Stimulated activated effector memory CD8-positive, alpha-beta T cell treated with anti-CD3 and anti-CD28 coated beads, Interleukin-12 subunit alpha, Interleukin-12 subunit beta, amount 100 ng/mL, for 72 hours (primary cell): ENCODE measurements around the gene ABI3BP.

Experiments used
- ATAC-seq: fragments of 150-1000 bp; cut with Tn5 transposase; 2 replicates; pipeline ENCODE4 v1.10.0; 2021
- DNase-seq, 2 donors: peaks; one replicate each; pipeline ENCODE4 v3.0.0; 2021 to 2022; ENCODE audit warnings: low spot score in 2 of 2
- H3K27ac Mint-ChIP-seq: one replicate; pipeline ENCODE4 v1.8.0; 2022; ENCODE audit warnings: mild to moderate bottlenecking, mixed read lengths
- H3K36me3 Mint-ChIP-seq: one replicate; pipeline ENCODE4 v1.8.0; 2022; ENCODE audit warnings: mild to moderate bottlenecking, mixed read lengths
- H3K4me1 Mint-ChIP-seq: one replicate; pipeline ENCODE4 v1.8.0; 2022; ENCODE audit warnings: mixed read lengths
- H3K4me3 Mint-ChIP-seq: one replicate; pipeline ENCODE4 v1.8.0; 2022; ENCODE audit warnings: mild to moderate bottlenecking, mixed read lengths
- H3K9me3 Mint-ChIP-seq: one replicate; pipeline ENCODE4 v1.8.0; 2022; ENCODE audit warnings: mixed read lengths

Gene ABI3BP

DNA sequence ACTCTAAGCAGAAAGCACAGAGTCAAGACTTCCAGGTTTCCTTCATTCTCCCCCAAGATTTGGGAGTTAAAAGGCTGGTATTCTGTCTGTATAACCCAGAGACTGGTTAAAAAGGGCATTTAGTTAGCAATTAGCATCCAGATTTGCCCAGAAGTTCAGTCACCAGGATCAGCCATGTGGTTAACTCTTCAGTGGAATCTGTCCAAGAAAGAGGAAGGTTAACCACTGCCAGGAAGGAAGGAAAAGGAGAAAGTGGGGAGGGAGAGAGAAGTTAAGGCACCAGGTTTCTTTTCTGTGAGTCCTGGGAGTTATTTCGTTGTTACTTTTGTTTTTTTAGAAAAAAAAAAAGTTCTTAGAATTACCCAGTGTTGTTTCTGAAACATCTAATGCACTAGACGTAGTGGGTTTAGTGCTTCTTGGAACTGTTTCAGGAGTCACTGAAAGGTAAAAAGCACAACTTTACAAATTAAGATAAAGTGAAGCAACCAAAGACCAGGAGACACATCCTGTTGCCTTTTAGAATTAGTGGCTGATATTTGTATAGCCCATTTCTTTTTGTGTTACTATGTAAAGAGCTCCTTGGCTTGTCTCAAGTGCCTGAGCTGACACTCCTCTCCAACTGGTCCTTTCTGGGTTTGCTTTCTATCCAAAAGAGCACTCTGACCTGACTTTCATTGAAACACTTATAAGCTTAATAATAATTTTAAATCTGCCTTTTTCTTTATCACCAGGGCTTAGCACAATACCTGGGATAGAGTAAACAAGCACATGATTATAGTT lies 128.6 kb downstream of the ABI3BP start:
- no peaks in the 10 kb centered on the region for H3K36me3 Mint-ChIP-seq
- ATAC-seq = no peak
- no peaks in the 10 kb centered on the region for H3K9me3 Mint-ChIP-seq
- no peaks in the 10 kb centered on the region for H3K4me1 Mint-ChIP-seq
- no peak overlapping the region for H3K27ac Mint-ChIP-seq
- DNase-seq = no peak
- H3K4me3 Mint-ChIP-seq = no peak overlapping the region

DNA sequence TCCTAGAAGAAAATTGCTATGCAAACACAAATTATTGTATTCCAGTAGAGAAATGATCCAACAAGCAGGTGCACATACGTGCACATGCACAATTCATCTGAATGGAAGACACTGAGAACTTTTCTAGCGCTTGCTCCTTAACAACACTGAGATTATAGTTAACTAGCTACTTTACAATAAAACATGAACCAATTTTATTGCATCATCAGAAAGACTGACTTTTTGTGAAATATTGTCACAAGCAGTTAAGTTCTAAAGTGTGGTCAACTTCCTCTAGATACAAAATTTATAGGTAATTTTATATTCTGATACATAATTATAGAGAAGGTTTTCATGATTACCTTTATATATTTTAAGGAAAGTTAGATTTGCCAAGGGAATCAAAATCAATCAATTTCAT lies 135.4 kb downstream of the ABI3BP start:
- H3K36me3 Mint-ChIP-seq = no peaks in the 10 kb centered on the region
- DNase-seq (no peak), ATAC-seq (no peak)
- H3K4me1 Mint-ChIP-seq = no peaks in the 10 kb centered on the region
- no peaks in the 10 kb centered on the region for H3K9me3 Mint-ChIP-seq
- no peak overlapping the region for H3K27ac Mint-ChIP-seq
- no peak overlapping the region for H3K4me3 Mint-ChIP-seq

DNA sequence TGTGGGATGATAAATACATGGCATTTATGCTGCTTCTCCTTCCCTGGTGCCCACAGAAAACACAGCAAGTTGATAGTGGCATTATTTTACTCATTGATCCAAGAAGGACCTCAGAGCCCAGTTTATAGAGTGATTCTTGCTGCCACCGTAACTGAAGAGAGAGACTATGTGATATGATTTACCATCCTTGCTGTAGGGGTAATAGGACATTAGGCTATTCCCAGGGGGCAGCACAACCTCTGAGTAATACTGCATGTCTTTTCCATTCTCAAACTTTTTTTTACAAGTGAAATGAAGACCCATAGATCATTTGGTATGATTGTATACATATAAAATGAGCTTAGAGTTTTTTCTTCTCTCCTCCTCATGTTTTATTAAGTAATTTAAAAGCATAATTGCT lies 136.4 kb downstream of the ABI3BP start:
- H3K9me3 Mint-ChIP-seq = no peaks in the 10 kb centered on the region
- no peak for ATAC-seq
- no peaks in the 10 kb centered on the region for H3K4me1 Mint-ChIP-seq
- H3K27ac Mint-ChIP-seq = no peak overlapping the region
- no peaks in the 10 kb centered on the region for H3K36me3 Mint-ChIP-seq
- H3K4me3 Mint-ChIP-seq = no peak overlapping the region
- no peak for DNase-seq

DNA sequence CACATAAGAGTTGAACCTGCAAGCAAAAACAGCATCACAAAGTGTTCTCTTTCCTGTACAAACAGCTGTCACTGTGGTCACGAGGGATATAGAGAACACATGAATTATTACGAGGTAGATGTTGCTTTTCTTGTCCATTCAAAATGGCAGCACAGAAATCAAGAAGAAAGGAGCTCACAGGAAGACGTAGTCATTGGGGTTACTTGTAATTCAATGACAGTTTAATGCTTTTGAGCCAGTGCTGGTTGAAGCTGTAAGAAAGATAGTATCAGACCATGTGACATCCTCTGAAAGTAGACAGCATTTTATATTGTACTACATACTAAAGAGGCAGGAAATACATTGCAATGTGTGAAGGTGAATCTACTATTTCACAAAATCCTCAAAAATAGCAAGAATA lies 140.4 kb downstream of the ABI3BP start:
- DNase-seq (no peak), ATAC-seq (no peak)
- no peaks in the 10 kb centered on the region for H3K9me3 Mint-ChIP-seq
- no peak overlapping the region for H3K27ac Mint-ChIP-seq
- no peaks in the 10 kb centered on the region for H3K36me3 Mint-ChIP-seq
- H3K4me3 Mint-ChIP-seq = no peak overlapping the region
- H3K4me1 Mint-ChIP-seq = no peaks in the 10 kb centered on the region

DNA sequence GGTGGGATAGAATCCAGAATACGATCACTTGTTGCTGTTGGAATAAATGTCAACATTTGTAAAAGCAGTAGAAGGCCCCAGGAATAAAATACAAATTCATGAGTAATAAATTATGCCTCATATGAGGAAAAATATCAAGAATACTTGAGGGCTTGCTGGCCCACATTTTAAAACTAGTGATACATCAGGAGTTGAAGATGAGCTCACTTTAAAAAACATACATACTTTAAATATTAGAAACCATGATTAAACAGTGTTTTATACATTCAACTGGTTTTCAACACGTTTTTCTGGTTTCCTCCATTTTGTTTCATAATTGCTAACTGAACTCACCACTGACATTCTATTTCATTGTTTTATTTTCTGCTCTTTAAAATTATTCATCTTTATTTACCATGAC lies 142.5 kb downstream of the ABI3BP start:
- ATAC-seq = no peak
- no peaks in the 10 kb centered on the region for H3K4me1 Mint-ChIP-seq
- H3K36me3 Mint-ChIP-seq = no peaks in the 10 kb centered on the region
- H3K9me3 Mint-ChIP-seq = no peaks in the 10 kb centered on the region
- no peak for DNase-seq
- H3K4me3 Mint-ChIP-seq = no peak overlapping the region
- H3K27ac Mint-ChIP-seq = no peak overlapping the region

DNA sequence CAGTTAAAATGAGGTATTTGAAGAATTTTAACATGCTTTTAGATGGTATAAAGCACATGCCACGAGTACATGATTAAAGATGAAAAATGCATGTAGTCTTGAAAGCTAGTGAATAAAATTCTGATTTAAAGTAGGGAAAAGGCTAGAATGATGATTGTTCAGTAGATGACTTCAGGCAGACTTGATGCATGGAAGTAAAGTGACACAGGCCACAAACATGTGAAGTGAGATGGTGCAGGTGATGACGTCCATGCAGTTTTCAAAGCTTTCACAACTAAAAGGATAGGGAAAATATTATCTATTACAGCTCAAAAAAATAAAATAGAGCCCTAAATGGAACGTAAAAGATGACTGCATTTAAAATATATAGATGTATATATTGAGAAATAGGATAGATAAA lies 143.1 kb downstream of the ABI3BP start:
- no peak overlapping the region for H3K4me3 Mint-ChIP-seq
- H3K9me3 Mint-ChIP-seq = no peaks in the 10 kb centered on the region
- DNase-seq (no peak), ATAC-seq (no peak)
- no peaks in the 10 kb centered on the region for H3K4me1 Mint-ChIP-seq
- no peak overlapping the region for H3K27ac Mint-ChIP-seq
- no peaks in the 10 kb centered on the region for H3K36me3 Mint-ChIP-seq

DNA sequence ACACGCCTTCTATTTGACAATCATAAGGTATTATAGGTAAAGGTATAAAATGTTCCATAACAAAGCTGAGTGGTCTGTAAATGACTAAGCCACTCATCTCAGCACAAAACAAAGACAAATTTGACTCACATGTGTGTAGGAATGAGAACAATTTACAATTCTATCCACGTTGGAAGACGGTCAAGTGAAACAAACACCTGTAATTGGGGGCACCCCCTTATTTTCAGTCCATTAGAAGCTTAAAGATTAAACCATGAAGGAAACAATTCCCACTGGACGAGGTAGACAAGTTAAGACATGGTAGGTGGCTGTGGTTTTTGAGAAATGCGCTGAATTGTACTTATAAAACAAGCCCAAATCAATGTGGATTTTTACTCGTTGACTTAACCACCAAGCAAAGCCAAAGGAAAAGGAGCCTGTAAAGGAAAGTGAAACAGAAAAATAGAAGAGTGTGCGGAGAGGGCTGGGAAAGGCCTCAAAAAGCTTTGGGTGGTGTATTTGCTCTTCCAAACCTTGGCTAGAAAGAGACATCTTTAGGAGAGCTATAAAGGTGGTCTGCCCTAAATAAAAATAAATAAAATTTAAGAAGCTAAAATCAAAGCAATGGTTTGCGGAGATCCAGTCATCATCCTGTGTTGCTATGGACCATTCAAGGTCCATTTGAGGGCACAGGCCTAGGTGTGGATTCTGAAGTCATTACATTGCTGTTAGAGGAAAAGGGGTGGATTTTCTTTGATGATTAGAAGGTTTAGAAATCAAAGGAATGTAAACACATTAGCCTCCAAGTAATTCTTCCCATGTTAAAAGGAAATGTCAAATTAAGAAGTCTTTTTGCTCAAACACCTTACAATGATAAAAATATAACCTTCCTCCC lies 148.9 kb downstream of the ABI3BP start:
- H3K4me3 Mint-ChIP-seq = no peak overlapping the region
- H3K27ac Mint-ChIP-seq = no peak overlapping the region
- no peaks in the 10 kb centered on the region for H3K9me3 Mint-ChIP-seq
- DNase-seq (no peak), ATAC-seq (no peak)
- no peaks in the 10 kb centered on the region for H3K36me3 Mint-ChIP-seq
- H3K4me1 Mint-ChIP-seq = no peaks in the 10 kb centered on the region

DNA sequence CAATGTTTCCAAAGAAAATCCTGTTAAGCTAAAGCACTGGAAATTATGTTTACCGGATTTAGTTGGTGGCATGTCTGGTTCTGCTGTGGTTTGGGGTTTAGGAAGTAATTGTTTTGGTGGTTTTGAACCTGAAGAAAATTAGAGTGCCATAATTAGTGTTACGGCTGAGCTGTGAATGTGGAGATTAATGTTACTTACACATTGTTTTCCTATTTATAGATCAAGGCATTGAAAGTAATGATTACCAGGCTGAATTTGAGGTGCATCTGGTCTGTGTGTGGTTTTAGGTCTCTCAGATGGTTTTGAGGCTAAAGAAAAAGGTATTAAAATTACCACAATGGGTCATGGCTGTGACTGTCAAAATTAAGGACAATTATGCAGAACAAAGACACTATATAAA lies 155.1 kb downstream of the ABI3BP start:
- Mint-ChIP-seq H3K9me3 (no peaks in the 10 kb centered on the region), H3K4me3 (no peak overlapping the region), H3K27ac (no peak overlapping the region), H3K36me3 (no peaks in the 10 kb centered on the region), H3K4me1 (no peaks in the 10 kb centered on the region)
- DNase-seq (no peak), ATAC-seq (no peak)

DNA sequence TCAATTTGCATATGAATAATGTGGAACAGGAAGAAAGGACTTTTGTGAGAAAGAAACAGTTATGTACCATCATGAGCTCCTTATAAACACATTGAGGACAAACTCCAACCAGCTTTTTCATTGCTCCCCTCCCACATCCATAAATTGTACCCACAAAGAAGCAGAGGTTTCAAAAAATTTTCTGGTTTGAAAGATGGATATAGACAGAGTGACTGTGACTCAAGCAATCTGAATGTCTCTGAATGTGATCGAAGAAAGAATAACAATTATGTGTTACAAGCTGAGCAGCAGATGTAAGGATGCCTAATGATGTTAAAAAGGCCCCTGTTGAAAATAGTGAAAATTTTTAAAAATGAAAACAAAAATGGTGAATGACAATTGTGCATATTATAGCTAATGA lies 156.6 kb downstream of the ABI3BP start:
- no peak for DNase-seq
- Mint-ChIP-seq H3K4me3 (no peak overlapping the region), H3K4me1 (no peaks in the 10 kb centered on the region), H3K27ac (no peak overlapping the region), H3K36me3 (no peaks in the 10 kb centered on the region), H3K9me3 (no peaks in the 10 kb centered on the region)
- ATAC-seq = no peak

DNA sequence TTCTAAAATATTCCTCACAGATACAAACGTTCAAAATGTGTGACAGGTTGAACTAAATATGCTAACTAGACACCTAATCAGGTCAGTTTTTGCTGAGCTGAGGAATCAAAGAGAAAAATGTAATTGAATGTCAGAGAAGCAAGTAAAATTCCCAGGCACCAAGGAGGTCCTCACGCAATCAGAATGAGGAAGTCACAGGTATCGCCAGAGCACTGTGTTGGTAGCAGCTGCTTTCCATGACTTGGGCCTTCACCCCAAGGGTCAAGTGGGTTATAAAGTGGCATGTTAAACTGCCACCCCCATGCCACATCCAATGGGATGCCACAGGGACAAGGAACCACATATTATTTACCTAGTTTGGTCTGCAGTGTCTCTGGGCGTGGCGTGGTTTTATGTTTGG lies 158.9 kb downstream of the ABI3BP start:
- Mint-ChIP-seq H3K36me3 (no peaks in the 10 kb centered on the region), H3K4me1 (no peaks in the 10 kb centered on the region), H3K4me3 (no peak overlapping the region), H3K9me3 (no peaks in the 10 kb centered on the region), H3K27ac (no peak overlapping the region)
- ATAC-seq (no peak), DNase-seq (no peak)

DNA sequence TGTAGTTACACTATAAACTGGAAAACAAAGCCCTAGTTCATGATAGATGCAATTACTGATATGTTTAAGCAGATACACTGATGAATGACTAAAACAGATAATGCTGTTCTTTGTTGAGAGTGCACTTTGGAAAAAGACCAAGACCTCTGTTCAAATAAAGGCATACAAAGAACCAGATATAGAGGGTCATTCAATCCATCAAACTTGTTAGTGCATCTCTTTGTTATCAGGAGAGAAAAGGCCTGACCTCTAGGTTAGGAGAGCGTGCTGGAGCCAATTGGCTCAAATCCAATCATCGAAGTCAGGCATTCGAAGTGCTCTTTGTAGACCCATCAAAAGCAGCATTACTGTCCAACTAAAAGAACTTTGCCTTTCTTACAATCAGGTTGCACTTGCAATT lies 159.7 kb downstream of the ABI3BP start:
- Mint-ChIP-seq H3K4me3 (no peak overlapping the region), H3K36me3 (no peaks in the 10 kb centered on the region), H3K27ac (no peak overlapping the region), H3K9me3 (no peaks in the 10 kb centered on the region), H3K4me1 (no peaks in the 10 kb centered on the region)
- DNase-seq = no peak
- no peak for ATAC-seq

DNA sequence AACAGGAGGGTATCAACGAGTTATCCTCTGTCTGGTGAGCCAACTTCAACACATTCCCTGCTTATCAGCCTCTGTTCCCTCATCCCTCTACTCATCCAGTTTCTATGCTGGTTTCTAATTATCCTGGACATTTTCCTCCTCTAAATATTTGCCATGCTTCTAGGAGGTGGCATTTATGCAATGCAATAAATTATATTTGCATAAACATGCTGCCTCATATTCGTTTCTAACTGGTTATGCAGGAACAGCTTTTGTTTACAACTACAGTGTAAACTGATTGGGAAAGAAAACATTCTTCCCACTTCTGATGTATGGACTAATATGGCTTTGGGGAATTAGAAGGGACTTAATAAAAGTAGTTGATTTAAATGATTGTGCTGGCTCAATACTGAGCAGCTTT lies 161.6 kb downstream of the ABI3BP start:
- Mint-ChIP-seq H3K27ac (no peak overlapping the region), H3K36me3 (no peaks in the 10 kb centered on the region), H3K9me3 (no peaks in the 10 kb centered on the region), H3K4me3 (no peak overlapping the region), H3K4me1 (no peaks in the 10 kb centered on the region)
- DNase-seq = no peak
- ATAC-seq = no peak

DNA sequence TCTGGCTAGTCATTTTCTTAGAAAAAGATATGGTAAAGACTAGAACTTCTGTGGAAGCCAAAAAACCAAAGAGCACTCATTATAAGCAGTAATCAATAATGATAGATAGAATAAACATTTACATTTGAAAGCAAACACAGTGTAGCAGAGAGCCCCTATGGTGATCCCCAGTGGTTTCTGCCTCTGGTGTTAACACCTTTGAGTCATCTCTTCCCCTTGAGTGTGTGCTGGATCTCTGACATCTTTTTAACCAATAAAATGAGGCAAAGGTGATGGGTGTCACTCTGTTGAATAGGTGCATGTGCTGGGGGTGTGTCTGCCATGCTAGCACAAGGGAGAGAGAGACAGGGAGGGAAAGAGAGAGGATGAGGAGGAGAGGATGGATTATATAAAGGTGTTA lies 162.3 kb downstream of the ABI3BP start:
- Mint-ChIP-seq H3K36me3 (no peaks in the 10 kb centered on the region), H3K4me3 (no peak overlapping the region), H3K9me3 (no peaks in the 10 kb centered on the region), H3K4me1 (no peaks in the 10 kb centered on the region), H3K27ac (no peak overlapping the region)
- DNase-seq = no peak
- peak; percentile 72 for ATAC-seq

DNA sequence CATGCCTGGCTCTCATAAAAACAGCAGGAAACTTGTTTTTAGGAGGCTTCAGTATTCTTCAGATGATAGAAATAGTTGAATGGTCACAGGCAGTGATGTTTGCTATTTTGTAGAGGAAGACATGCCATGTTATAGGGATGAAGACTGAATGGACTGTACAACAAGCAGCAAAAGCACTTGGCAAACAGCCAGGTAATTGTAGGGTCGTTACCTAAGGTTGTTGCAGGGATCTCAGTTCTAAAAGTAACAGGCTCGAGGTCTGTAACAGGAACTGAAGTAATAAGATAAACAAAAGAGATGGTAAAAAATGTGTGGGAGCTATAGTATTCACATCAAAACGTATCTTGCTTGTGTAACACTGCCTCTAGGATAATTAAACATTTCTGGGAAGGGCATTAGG lies 167.6 kb downstream of the ABI3BP start:
- Mint-ChIP-seq H3K36me3 (no peaks in the 10 kb centered on the region), H3K4me1 (no peaks in the 10 kb centered on the region), H3K9me3 (no peaks in the 10 kb centered on the region), H3K4me3 (no peak overlapping the region), H3K27ac (no peak overlapping the region)
- ATAC-seq (no peak), DNase-seq (no peak)

DNA sequence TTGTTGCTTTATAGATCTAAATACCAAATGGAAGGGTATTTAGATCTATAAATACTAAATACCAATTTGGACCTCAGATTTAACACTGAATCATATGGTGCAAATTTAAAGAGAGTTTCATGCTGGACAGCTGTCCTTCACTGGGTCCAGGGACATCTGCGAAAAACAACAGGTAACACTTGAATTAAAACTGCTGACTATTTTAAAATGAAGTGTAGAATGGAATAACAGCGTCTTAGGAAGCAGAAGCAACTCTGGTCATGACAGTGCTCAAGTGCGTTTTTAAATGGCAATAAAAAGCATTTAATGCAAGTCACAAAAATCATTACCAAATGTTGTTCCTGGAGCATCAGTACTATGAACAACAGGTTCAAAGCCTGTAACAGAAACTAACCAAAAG lies 177.6 kb downstream of the ABI3BP start:
- ATAC-seq (no peak), DNase-seq (no peak)
- Mint-ChIP-seq H3K9me3 (no peaks in the 10 kb centered on the region), H3K4me1 (no peaks in the 10 kb centered on the region), H3K4me3 (no peak overlapping the region), H3K27ac (no peak overlapping the region), H3K36me3 (no peaks in the 10 kb centered on the region)

DNA sequence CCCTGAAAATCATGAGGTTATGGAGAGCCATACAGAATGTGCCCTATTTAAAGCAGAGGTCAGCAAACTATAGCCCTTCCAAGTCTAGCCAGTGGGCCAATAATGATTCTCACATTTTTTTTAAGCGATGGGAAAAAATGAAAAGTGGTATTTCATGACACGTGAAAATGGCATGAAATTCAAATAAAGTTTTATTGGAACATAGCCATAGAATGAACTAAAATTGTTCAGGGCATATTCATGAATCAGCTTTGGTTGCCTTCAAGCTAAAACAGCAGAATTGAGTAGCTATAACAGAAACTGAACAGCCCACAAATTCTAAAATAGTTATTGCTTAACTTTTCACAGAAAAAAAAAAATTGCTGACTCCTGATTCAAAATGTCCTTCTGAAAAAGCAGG lies 179.4 kb downstream of the ABI3BP start:
- no peaks in the 10 kb centered on the region for H3K4me1 Mint-ChIP-seq
- DNase-seq (no peak), ATAC-seq (no peak)
- no peak overlapping the region for H3K27ac Mint-ChIP-seq
- H3K4me3 Mint-ChIP-seq = no peak overlapping the region
- no peaks in the 10 kb centered on the region for H3K36me3 Mint-ChIP-seq
- no peaks in the 10 kb centered on the region for H3K9me3 Mint-ChIP-seq
